Measurements from ENCODE around the gene TUFT1.

GRCh38 chr1:151541752-151542151, 1.6 kb downstream of the TUFT1 start:
- TF ChIP-seq CTCF (IDR thresholded peaks at IDR 0.05 in 8 of 11, conservative IDR thresholded peaks at IDR 0.05 in 3 of 11) (no peak), POLR2AphosphoS5 (IDR thresholded peaks at IDR 0.05) (no peak), POLR2A (IDR thresholded peaks at IDR 0.05) (no peak)

Data from spleen (tissue), 7 donors.